Vagina (tissue), 2 donors: ENCODE measurements around the gene COMTD1. TPM values are rescaled to one million over a fixed set of nuclear protein-coding genes. Genes with fewer than 3 reads are reported as not detected.

Source experiments
- DNase-seq, 2 donors: peaks; one replicate each; pipeline ENCODE4 v3.0.0-alpha.2; 2017; ENCODE audit errors: extremely low spot score in 2 of 2
- H3K27ac ChIP-seq: fragments of 200-600 bp; sonication (generic); one replicate; pipeline ENCODE4 v1.5.1; 2019
- H3K27me3 ChIP-seq: fragments of 200-600 bp; sonication (generic); one replicate; pipeline ENCODE4 v1.5.1; 2019
- H3K36me3 ChIP-seq, 2 donors: fragments of 200-600 bp; sonication (generic); one replicate each; pipeline ENCODE4 v1.5.1; 2017 to 2019
- H3K4me1 ChIP-seq: fragments of 200-600 bp; sonication (generic); one replicate; pipeline ENCODE4 v1.5.1; 2019
- H3K4me3 ChIP-seq, 2 donors: fragments of 200-600 bp; sonication (generic); 1 replicate in 1 of 2; 2 replicates in 1 of 2; pipeline ENCODE4 v1.5.1; 2016 to 2019
- H3K9me3 ChIP-seq: fragments of 200-600 bp; sonication (generic); one replicate; pipeline ENCODE4 v1.5.1; 2019
- CTCF ChIP-seq, 3 experiments: fragments of 450-650 bp in 2 of 3; fragments of 200-600 bp in 1 of 3; sonication (generic) in 1 of 3; IDR thresholded peaks; one replicate each; pipeline ENCODE4 v1.5.1; 2017 to 2019; ENCODE audit warnings: antibody characterized with exemption in 3 of 3, mild to moderate bottlenecking in 2 of 3, moderate library complexity in 2 of 3
- POLR2A ChIP-seq, 2 donors: fragments of 450-650 bp; IDR thresholded peaks; one replicate each; pipeline ENCODE4 v1.6.1; 2017; ENCODE audit warnings: antibody characterized with exemption in 2 of 2, mild to moderate bottlenecking in 2 of 2, moderate library complexity in 2 of 2
- POLR2AphosphoS5 ChIP-seq, 2 donors: sonication (generic); formaldehyde crosslinking; IDR thresholded peaks; one replicate each; pipeline ENCODE4 v1.9.0; 2017; ENCODE audit warnings: antibody characterized with exemption in 2 of 2, mild to moderate bottlenecking in 2 of 2, low read depth in 1 of 2; ENCODE audit not compliant: insufficient read depth in 1 of 2
- intact Hi-C: fragments of 100-400 bp; cut with DNase I; formaldehyde crosslinking; loops from one replicate; pipeline ENCODE4 v1.15.1; 2023
- total RNA-seq: library from RNA; depleted of rRNA; stranded (reverse); fragments of >200 nt; gene quantifications from one replicate; pipeline ENCODE4 v1.2.3, GENCODE V29; 2016

COMTD1 gene
- total RNA-seq, 1 donor from 2014 or later = 80.0 TPM

- peaks cover 66% of the 10 kb centered on the region for H3K4me1 ChIP-seq
- H3K36me3 ChIP-seq = peaks cover 0 to 31% of the 10 kb centered on the region in 2 donors
- intact Hi-C loops = loop anchor here (5.0 to 10.0 kb wide), 3 partner anchors 118 to 965 kb away; partner anchors contain the start of genes KAT6B and SAMD8
- TF ChIP-seq CTCF (IDR thresholded peaks at IDR 0.05) (no peak), POLR2A (IDR thresholded peaks at IDR 0.05) (no peak), POLR2AphosphoS5 (IDR thresholded peaks at IDR 0.05; ENCODE audit: insufficient read depth in 1 of 2, low read depth in 1 of 2) (no peak)
- DNase-seq = no peak
- no peaks in the 10 kb centered on the region for H3K9me3 ChIP-seq
- no peak overlapping the region for H3K4me3 ChIP-seq
- H3K27ac ChIP-seq = no peak overlapping the region
- no peaks in the 10 kb centered on the region for H3K27me3 ChIP-seq
Measured at GRCh38 chr10:75229971-75230370, 5.8 kb downstream of the COMTD1 start.

GRCh38 chr10:75228834-75229233, 6.9 kb downstream of the COMTD1 start:
- Histone ChIP-seq H3K27ac (peak overlapping the region; percentile 87), H3K4me1 (peaks cover 76% of the 10 kb centered on the region), H3K36me3 (peaks cover 0 to 36% of the 10 kb centered on the region in 2 donors), H3K4me3 (no peak overlapping the region), H3K9me3 (no peaks in the 10 kb centered on the region), H3K27me3 (no peaks in the 10 kb centered on the region)
- intact Hi-C loops = loop anchor here (10.0 kb wide), 1 partner anchor 404 kb away; the partner anchor contains the start of gene KAT6B
- no peak for TF ChIP-seq POLR2A (IDR thresholded peaks at IDR 0.05)
- TF ChIP-seq POLR2AphosphoS5 (IDR thresholded peaks at IDR 0.05; ENCODE audit: insufficient read depth in 1 of 2, low read depth in 1 of 2) = no peak
- no peak for DNase-seq

- H3K9me3 ChIP-seq = no peaks in the 10 kb centered on the region
- H3K4me1 ChIP-seq = peaks cover 76% of the 10 kb centered on the region
- peak overlapping the region; percentile 87 for H3K27ac ChIP-seq
- DNase-seq = no peak
- intact Hi-C loops = loop anchor here (10.0 kb wide), 1 partner anchor 403 kb away; the partner anchor contains the start of gene KAT6B
- H3K4me3 ChIP-seq = no peak overlapping the region
- H3K36me3 ChIP-seq = peaks cover 0 to 41% of the 10 kb centered on the region in 2 donors
- no peaks in the 10 kb centered on the region for H3K27me3 ChIP-seq
- TF ChIP-seq CTCF (IDR thresholded peaks at IDR 0.05) = no peak
- no peak for TF ChIP-seq POLR2A (IDR thresholded peaks at IDR 0.05)
- TF ChIP-seq POLR2AphosphoS5 (IDR thresholded peaks at IDR 0.05; ENCODE audit: insufficient read depth in 1 of 2, low read depth in 1 of 2) = no peak
Measured at GRCh38 chr10:75228278-75228677, 7.5 kb downstream of the COMTD1 start.

- intact Hi-C loops = loop anchor here (10.0 kb wide), 1 partner anchor 402 kb away; the partner anchor contains the start of gene KAT6B
- DNase-seq = no peak
- no peak for TF ChIP-seq POLR2AphosphoS5 (IDR thresholded peaks at IDR 0.05; ENCODE audit: insufficient read depth in 1 of 2, low read depth in 1 of 2)
- TF ChIP-seq CTCF (IDR thresholded peaks at IDR 0.05) = no peak
- TF ChIP-seq POLR2A (IDR thresholded peaks at IDR 0.05) = no peak
- H3K27ac ChIP-seq = peak overlapping the region; percentile 87
- H3K9me3 ChIP-seq = no peaks in the 10 kb centered on the region
- H3K27me3 ChIP-seq = no peaks in the 10 kb centered on the region
- H3K4me1 ChIP-seq = peaks cover 73% of the 10 kb centered on the region
- peaks cover 0 to 50% of the 10 kb centered on the region in 2 donors for H3K36me3 ChIP-seq
- no peak overlapping the region for H3K4me3 ChIP-seq
Measured at GRCh38 chr10:75226656-75227055, 9.1 kb downstream of the COMTD1 start.

GRCh38 chr10:75226095-75226494, 9.7 kb downstream of the COMTD1 start:
- Histone ChIP-seq H3K9me3 (no peaks in the 10 kb centered on the region), H3K36me3 (peaks cover 0 to 50% of the 10 kb centered on the region in 2 donors), H3K27me3 (no peaks in the 10 kb centered on the region), H3K4me1 (peaks cover 73% of the 10 kb centered on the region), H3K4me3 (no peak overlapping the region), H3K27ac (peak overlapping the region; percentile 87)
- intact Hi-C loops = loop anchor here (10.0 kb wide), 1 partner anchor 401 kb away; the partner anchor contains the start of gene KAT6B
- DNase-seq = no peak
- TF ChIP-seq POLR2A (IDR thresholded peaks at IDR 0.05) (no peak), POLR2AphosphoS5 (IDR thresholded peaks at IDR 0.05; ENCODE audit: insufficient read depth in 1 of 2, low read depth in 1 of 2) (no peak), CTCF (IDR thresholded peaks at IDR 0.05) (no peak)
